Upper lobe of left lung (tissue), 6 donors: Measurements from ENCODE around the gene ADAT2. TPM values are rescaled to one million over a fixed set of nuclear protein-coding genes. Genes with fewer than 3 reads are reported as not detected.

Source experiments
- ATAC-seq, 2 donors: fragments of 200-7000 bp; cut with Tn5 transposase; one replicate each; pipeline ENCODE4 v1.9.1; 2022; ENCODE audit warnings: mild to moderate bottlenecking in 2 of 2, moderate library complexity in 2 of 2; ENCODE audit not compliant: low FRiP score in 2 of 2
- DNase-seq, 2 donors: peaks; one replicate each; pipeline ENCODE4 v3.0.0-alpha.2; 2019 to 2020
- H3K27ac ChIP-seq, 4 donors: fragments of 200-600 bp; sonication (generic); one replicate each; pipeline ENCODE4 v1.5.1; 2016 to 2019
- H3K27me3 ChIP-seq, 4 donors: fragments of 200-600 bp; sonication (generic); one replicate each; pipeline ENCODE4 v1.5.1; 2017 to 2019
- H3K36me3 ChIP-seq, 4 donors: fragments of 200-600 bp; sonication (generic); one replicate each; pipeline ENCODE4 v1.5.1; 2016 to 2019
- H3K4me1 ChIP-seq, 4 donors: fragments of 200-600 bp; sonication (generic); one replicate each; pipeline ENCODE4 v1.5.1; 2018 to 2019
- H3K4me3 ChIP-seq, 4 donors: fragments of 200-600 bp; sonication (generic); one replicate each; pipeline ENCODE4 v1.5.1; 2017 to 2019; ENCODE audit warnings: mild to moderate bottlenecking in 2 of 4, moderate library complexity in 1 of 4
- H3K9me3 ChIP-seq, 4 donors: fragments of 200-600 bp; sonication (generic); one replicate each; pipeline ENCODE4 v1.5.1; 2018 to 2019
- CTCF ChIP-seq, 6 experiments: fragments of 450-650 bp in 4 of 6; fragments of 200-600 bp in 2 of 6; sonication (generic) in 2 of 6; IDR thresholded peaks; one replicate each; pipeline ENCODE4 v1.5.1; 2016 to 2019; ENCODE audit warnings: antibody characterized with exemption in 6 of 6
- EP300 ChIP-seq, 4 donors: sonication (generic); formaldehyde crosslinking; IDR thresholded peaks; one replicate each; pipeline ENCODE4 v1.5.1; 2017; ENCODE audit warnings: antibody characterized with exemption in 4 of 4, control low read depth in 2 of 4
- POLR2A ChIP-seq, 4 donors: fragments of 450-650 bp; IDR thresholded peaks; one replicate each; pipeline ENCODE4 v1.5.1; 2016 to 2017; ENCODE audit warnings: antibody characterized with exemption in 4 of 4, mild to moderate bottlenecking in 2 of 4
- POLR2AphosphoS5 ChIP-seq, 2 donors: sonication (generic); formaldehyde crosslinking; IDR thresholded peaks; one replicate each; pipeline ENCODE4 v1.5.1; 2017; ENCODE audit warnings: antibody characterized with exemption in 2 of 2
- WGBS, 2 donors: methylation state at CpG; one replicate each; pipeline ENCODE4 v1.1.5; 2017 to 2018; 5-methylcytosine and 5-hydroxymethylcytosine counted together
- total RNA-seq, 6 donors: library from RNA; depleted of rRNA in 4 of 6; stranded (reverse); fragments of >200 nt in 4 of 6; gene quantifications; one replicate each; pipeline versions ENCODE4 v1.1.0 to v1.2.1, GENCODE V29; 2016 to 2021
- donor health status: DM: no; HTN: no; CAD: no; lungs with moderate emphysema.
- donor health status: DM: no; HTN: yes; CAD: no; lungs with severe emphysema.

Gene ADAT2
- total RNA-seq, 6 donors from 2014 or later: 4.9 to 11.5 (median 6.8) TPM

GRCh38 chr6:143441680-143442545, 8.6 kb downstream of the ADAT2 start:
- peaks cover 0 to 3% (median 0%) of the 10 kb centered on the region in 4 donors for H3K4me1 ChIP-seq
- TF ChIP-seq EP300 (IDR thresholded peaks at IDR 0.05) (no peak), CTCF (IDR thresholded peaks at IDR 0.05) (no peak), POLR2AphosphoS5 (IDR thresholded peaks at IDR 0.05) (no peak), POLR2A (IDR thresholded peaks at IDR 0.05) (no peak)
- H3K9me3 ChIP-seq: no peaks in the 10 kb centered on the region
- no peaks in the 10 kb centered on the region for H3K27me3 ChIP-seq
- H3K36me3 ChIP-seq: no peaks in the 10 kb centered on the region
- ATAC-seq (no peak), DNase-seq (no peak)
- H3K27ac ChIP-seq: no peak overlapping the region
- WGBS, 2 donors: 86% methylated on average over 8 of the region's 8 CpGs
- H3K4me3 ChIP-seq: no peak overlapping the region

- no peak for DNase-seq
- WGBS, 2 donors: 98 to 100% methylated on average over 2 of the region's 2 CpGs
- peaks cover 0 to 3% (median 0%) of the 10 kb centered on the region in 4 donors for H3K4me1 ChIP-seq
- H3K36me3 ChIP-seq: no peaks in the 10 kb centered on the region
- no peak for TF ChIP-seq CTCF (IDR thresholded peaks at IDR 0.05)
- no peak for TF ChIP-seq POLR2AphosphoS5 (IDR thresholded peaks at IDR 0.05)
- no peak for TF ChIP-seq EP300 (IDR thresholded peaks at IDR 0.05)
- no peak for TF ChIP-seq POLR2A (IDR thresholded peaks at IDR 0.05)
- no peaks in the 10 kb centered on the region for H3K9me3 ChIP-seq
- H3K27me3 ChIP-seq: no peaks in the 10 kb centered on the region
- H3K27ac ChIP-seq: no peak overlapping the region
- ATAC-seq: no peak
- no peak overlapping the region for H3K4me3 ChIP-seq
Observed at GRCh38 chr6:143441010-143441409, 9.5 kb downstream of the ADAT2 start.

DNA sequence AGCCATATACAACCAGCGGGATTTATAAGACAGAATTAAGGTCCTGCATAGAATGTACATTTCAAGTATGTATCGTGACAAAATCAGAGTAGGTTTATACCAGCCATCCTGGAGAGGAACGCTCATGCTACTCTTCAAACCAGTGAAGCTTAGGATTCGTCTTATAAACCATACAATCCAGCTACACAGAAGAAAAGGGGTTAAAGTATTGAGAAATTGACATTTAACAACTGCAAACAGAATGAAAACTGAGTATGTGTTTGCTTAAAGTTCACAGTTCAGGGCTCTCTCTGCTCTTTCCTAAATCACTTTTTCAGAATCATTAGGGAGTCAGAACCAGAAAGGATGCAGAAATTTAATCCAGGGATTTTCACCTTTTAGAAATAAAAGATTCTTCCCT, 17.9 kb downstream of the ADAT2 start:
- Histone ChIP-seq H3K4me1 (no peaks in the 10 kb centered on the region), H3K4me3 (no peak overlapping the region), H3K36me3 (peaks cover 0 to 8% (median 0%) of the 10 kb centered on the region in 4 donors), H3K27me3 (no peaks in the 10 kb centered on the region), H3K27ac (no peak overlapping the region), H3K9me3 (no peaks in the 10 kb centered on the region)
- no peak for DNase-seq
- WGBS, 2 donors: 92 to 93% methylated on average over 4 of the region's 4 CpGs
- TF ChIP-seq CTCF (IDR thresholded peaks at IDR 0.05): no peak
- TF ChIP-seq EP300 (IDR thresholded peaks at IDR 0.05): no peak
- no peak for TF ChIP-seq POLR2A (IDR thresholded peaks at IDR 0.05)
- no peak for TF ChIP-seq POLR2AphosphoS5 (IDR thresholded peaks at IDR 0.05)
- no peak for ATAC-seq

DNA sequence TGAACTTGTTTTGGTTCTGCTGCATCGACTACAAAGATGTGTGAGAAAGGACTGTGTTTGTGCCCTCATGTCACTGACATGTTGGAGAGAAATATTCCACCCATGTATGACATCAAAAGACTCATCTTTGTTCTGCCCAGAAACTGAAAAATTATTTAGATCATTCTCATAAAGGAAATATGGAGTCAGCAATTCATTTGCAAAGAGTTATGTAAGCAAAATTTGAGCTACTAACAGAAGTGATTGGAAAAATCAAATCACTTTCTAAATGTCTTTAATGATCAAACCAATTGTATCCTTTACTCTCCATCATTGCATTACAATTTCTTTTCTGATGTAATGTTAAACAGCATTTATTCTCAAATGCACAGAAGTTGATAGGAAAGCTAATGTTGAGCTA, 19.3 kb downstream of the ADAT2 start:
- TF ChIP-seq POLR2A (IDR thresholded peaks at IDR 0.05) (no peak), POLR2AphosphoS5 (IDR thresholded peaks at IDR 0.05) (no peak), EP300 (IDR thresholded peaks at IDR 0.05) (no peak), CTCF (IDR thresholded peaks at IDR 0.05) (no peak)
- peaks cover 0 to 8% (median 0%) of the 10 kb centered on the region in 4 donors for H3K36me3 ChIP-seq
- 80 to 94% methylated on average over 1 of the region's 1 CpG for whole genome bisulfite sequencing, 2 donors
- ATAC-seq: no peak
- DNase-seq: no peak
- H3K9me3 ChIP-seq: no peaks in the 10 kb centered on the region
- H3K4me1 ChIP-seq: no peaks in the 10 kb centered on the region
- H3K27me3 ChIP-seq: no peaks in the 10 kb centered on the region
- no peak overlapping the region for H3K4me3 ChIP-seq
- no peak overlapping the region for H3K27ac ChIP-seq

GRCh38 chr6:143429970-143430369, 20.5 kb downstream of the ADAT2 start:
- TF ChIP-seq EP300 (IDR thresholded peaks at IDR 0.05) (no peak), CTCF (IDR thresholded peaks at IDR 0.05) (no peak), POLR2AphosphoS5 (IDR thresholded peaks at IDR 0.05) (no peak), POLR2A (IDR thresholded peaks at IDR 0.05) (no peak)
- DNase-seq (no peak), ATAC-seq (no peak)
- Histone ChIP-seq H3K27ac (no peak overlapping the region), H3K4me1 (no peaks in the 10 kb centered on the region), H3K27me3 (no peaks in the 10 kb centered on the region), H3K36me3 (peaks cover 0 to 8% (median 0%) of the 10 kb centered on the region in 4 donors), H3K9me3 (no peaks in the 10 kb centered on the region), H3K4me3 (no peak overlapping the region)
- 98% methylated on average over 4 of the region's 4 CpGs for WGBS, 2 donors
